Measurements from ENCODE around the gene TMEM201.

- no peak for TF ChIP-seq ZNF384 (IDR thresholded peaks at IDR 0.05)
- no peak for TF ChIP-seq TARDBP (IDR thresholded peaks at IDR 0.05)
- peak; percentile 29; the same call in 1 of the 2 replicates for TF ChIP-seq FOXM1 (IDR thresholded peaks at IDR 0.05; ENCODE audit: borderline replicate concordance)
- TF ChIP-seq FOXA1 (IDR thresholded peaks at IDR 0.05), result no peak
These were observed 48.7 kb upstream of the TMEM201 start for GRCh38 chr1:9539829-9540550.
